NCI-H1694 treated with DMSO at 0.1 percent for 48 hours (cell line): ENCODE data around the gene RASEF.
"Not testable (repeated sequence)": the region's sequence is repeated elsewhere in the genome, so short reads cannot be mapped to it uniquely, and the experiment has no call there.

ENCODE experiments used
- DNase-seq: peaks from one replicate; lab custom pipeline; 2025; lab: John Stamatoyannopoulos, UW

RASEF gene

GRCh38 chr9:82969291-82969690 is 93.7 kb downstream of the RASEF start:
- no peak for DNase-seq

GRCh38 chr9:82968816-82969215 is 94.1 kb downstream of the RASEF start:
- DNase-seq: no peak

- DNase-seq: no peak
Observed at GRCh38 chr9:82968388-82968787, 94.6 kb downstream of the RASEF start.

- DNase-seq: peak; percentile 83
Observed at GRCh38 chr9:82961504-82962125, 101.3 kb downstream of the RASEF start.

GRCh38 chr9:82957529-82958379 is 105.2 kb downstream of the RASEF start:
- DNase-seq: peak; percentile 61

- DNase-seq: no peak
Observed at GRCh38 chr9:82949203-82949602, 113.7 kb downstream of the RASEF start.

GRCh38 chr9:82940376-82940775 is 122.6 kb downstream of the RASEF start:
- no peak for DNase-seq

GRCh38 chr9:82939451-82939850 is 123.5 kb downstream of the RASEF start:
- no peak for DNase-seq

- DNase-seq: no peak
Observed at GRCh38 chr9:82938426-82939218, 124.3 kb downstream of the RASEF start.

- DNase-seq: not testable (repeated sequence)
Observed at GRCh38 chr9:82936561-82936960, 126.4 kb downstream of the RASEF start.

GRCh38 chr9:82934949-82935348 is 128.0 kb downstream of the RASEF start:
- no peak for DNase-seq

- not testable (repeated sequence) for DNase-seq
Observed at GRCh38 chr9:82934025-82934424, 128.9 kb downstream of the RASEF start.

- no peak for DNase-seq
Observed at GRCh38 chr9:82930116-82930515, 132.8 kb downstream of the RASEF start.
